ENCODE data around the gene NTNG1.

The NTNG1 gene

GRCh38 chr1:107344268-107344760, 203.5 kb downstream of the NTNG1 start:
- no peak for DNase-seq

DNA sequence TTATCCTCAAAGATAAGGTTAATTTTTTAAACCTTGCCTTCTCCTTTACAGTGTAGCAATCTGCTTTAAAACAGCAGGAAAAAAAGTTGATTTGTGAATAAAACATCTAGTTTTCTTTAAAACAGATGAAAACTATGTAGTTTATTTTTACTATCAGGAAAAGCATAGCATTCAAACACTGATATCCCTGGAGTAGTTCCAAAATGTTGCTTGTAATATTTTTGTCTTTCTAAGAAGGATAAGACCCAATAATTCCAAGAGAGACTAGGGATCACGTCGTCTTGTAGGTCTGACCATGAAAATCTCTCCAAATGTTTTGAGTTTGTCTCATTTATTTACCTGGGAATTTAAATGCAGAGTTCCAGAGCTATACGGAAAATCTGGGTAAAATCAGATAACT, 204.0 kb downstream of the NTNG1 start:
- DNase-seq = no peak

- no peak for DNase-seq
These were observed 212.0 kb downstream of the NTNG1 start for GRCh38 chr1:107352850-107353249.

DNA sequence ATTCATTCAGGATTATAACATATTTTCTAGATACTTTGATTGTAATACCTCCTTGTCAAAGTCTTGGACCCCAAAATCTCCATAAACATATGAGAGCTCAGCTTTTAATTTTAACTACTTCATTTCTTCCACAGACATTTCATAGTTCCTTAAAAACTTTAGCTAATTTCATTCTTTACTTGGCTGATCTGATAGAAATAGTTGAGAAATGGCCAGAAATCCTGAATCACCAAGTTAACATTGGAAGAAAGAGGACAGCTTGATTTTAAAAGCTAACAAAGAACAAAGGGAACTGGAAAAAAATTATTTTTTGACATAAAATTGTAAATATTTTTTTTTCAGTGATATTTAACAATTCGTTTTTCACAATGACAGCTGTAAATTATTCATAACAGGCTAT, 216.5 kb downstream of the NTNG1 start:
- DNase-seq = no peak

DNA sequence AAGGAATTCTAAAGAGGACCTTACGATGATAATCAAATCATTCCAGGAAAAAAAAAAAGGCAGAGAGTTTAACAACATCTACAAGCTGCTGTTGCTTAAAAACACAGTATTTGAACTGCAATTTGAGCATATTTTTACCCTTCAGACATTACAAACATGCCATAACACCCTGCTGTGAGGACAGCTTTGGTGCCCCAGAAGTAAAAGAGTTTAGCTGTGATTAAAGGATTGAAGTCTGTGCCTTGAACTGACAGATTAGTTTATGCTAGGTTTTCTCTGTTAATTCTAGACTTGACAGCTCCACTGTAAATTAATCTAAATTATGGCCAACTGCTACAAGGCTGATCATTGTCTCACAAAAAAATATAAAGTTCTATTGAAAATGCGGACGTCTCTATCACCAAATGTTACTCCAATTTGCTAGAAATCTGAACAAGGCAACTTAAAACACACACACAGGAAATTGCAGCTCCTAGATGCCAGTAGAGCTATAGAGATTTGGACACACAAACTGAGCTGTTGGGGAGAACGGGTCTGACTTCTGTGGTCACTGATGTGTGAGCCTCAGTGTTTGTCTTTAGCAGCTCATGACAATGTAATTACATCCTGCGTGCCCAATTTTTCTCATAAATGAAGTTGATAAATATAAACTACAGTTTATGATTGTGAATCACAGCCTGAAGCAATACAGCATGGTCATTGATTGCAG, 217.9 kb downstream of the NTNG1 start:
- DNase-seq = no peak

DNA sequence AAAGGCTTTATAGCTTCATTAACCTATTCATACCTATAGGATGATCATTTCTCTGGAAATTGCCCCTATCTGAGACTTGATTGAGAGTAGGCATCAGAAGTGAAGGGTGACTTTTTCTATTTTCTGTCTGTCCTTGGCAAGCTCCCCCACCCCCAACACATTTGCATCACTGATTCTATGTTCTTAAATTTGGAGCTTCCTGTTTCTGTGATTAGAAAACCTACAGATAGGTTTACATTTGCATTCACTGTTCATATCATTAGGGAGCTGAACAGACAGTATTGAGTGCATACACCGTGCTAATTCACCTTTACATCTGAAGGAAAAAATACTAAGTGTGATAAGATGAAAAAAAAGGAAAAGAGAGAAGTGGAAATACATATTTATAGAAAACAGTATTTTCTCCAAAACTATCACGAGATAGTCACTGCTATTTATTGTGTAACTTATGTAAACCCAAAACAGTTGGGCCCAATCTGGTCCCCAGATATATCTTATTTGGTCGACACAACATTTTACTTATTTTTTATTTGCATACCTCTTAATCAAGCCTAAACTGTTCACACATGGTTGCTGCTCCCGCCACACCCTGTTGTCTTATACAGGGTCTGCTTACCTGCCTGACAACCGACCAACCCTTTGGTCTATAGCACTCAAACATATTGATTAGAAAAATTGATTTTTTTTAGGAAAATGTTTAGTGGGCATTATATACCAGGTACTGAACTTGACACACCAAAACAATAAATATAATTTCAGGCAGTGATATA, 218.8 kb downstream of the NTNG1 start:
- no peak for DNase-seq

DNA sequence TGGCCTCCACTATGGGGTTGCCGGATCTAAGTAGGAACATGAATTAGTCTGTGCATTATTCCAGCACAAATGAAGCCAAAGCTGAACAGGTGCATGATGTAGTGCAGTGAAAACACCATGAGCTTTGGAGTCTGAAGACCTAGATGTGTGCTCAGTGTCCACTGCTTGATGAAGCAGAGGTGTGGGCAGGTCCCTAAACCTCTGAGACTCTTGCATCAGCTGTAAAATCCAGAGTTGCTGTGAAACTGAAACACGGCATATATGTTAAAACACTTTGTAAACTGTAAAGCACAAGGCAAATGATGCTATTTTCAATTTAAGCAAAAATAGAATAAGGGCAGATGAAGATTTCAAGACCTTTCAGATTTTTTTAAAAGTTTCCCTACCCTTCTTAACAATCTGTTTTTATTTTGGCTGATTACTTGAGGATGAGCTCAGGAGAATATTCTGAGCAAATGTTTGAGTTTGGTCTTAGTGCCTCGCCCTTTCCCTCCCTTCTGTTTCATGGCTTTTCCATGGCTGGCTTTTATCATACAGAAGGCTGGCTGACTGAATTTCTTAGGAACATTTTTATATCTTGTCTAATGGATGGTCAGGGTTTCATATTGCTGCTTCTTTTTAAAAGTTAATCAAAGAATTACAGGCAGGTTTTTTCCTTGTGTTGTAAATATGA, 221.8 kb downstream of the NTNG1 start:
- DNase-seq = no peak

DNA sequence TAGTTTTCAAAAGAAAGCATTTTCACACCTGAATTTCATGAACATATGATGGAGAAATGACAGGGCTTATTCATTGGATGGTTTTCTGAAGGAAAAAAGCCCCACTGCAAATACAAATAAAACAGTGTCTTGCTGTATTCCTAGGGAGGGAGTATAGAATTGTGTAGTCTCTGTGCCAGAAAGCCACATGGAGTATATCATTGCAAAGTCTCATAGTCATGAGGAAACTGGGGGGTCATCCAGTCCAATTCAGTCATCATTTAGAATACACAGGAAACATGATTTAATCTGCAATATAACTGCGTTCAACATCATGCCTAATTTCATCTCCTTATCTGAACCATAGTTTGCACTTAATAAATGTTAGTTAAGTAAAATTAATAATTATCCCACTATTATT, 222.3 kb downstream of the NTNG1 start:
- no peak for DNase-seq

DNA sequence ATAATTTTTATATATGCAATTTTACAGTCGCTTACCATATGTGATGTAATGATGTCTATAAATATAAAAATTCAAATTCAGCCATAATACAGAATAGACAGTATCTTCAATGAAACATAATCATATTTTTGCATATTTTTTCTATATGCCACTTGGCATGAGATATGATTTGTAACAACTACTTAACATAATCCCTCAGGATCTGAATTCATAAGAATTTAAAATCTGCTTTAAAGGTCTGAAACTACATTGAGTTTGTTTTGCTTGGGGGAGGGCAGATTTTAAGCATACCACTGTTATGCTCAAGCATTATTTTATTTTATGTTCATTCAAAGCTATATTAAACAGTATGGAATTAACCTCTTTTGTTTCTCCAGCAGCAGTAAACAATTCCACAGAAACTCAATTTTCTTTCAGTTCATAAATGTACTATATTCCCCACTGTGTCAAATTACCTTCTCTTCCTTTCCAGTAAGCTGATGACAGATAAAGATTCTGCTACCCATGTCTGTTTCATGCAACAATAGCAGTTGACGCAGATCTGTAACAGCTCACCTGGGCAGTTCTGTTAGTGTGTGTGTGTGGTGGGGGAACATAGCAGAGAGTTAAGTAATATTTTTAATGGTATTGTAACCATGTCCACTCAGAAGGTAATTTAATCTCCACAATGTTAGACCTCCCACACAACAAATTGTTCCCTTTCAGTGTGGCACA, 224.8 kb downstream of the NTNG1 start:
- no peak for DNase-seq

DNA sequence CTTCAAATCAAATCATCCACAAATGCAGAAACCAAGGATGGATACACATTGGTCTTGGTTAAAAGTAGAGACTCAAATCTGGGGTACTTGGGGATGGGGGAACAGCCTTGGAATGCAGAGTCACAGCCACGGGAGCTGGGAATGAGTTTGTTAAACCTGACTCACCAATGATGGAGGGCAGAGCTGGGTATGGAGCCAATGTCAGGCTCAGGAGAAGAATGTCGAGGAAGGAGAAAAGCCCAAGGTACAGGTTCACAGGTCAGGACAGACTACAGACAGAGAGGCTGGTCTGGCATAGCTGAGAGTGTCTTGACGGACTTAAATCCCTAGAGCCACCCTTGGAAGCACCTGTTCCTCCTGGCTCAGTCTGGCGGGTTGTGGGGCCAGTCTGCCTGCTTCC, 237.6 kb downstream of the NTNG1 start:
- DNase-seq = no peak

- DNase-seq = no peak
These were observed 238.0 kb downstream of the NTNG1 start for GRCh38 chr1:107378866-107379265.

DNA sequence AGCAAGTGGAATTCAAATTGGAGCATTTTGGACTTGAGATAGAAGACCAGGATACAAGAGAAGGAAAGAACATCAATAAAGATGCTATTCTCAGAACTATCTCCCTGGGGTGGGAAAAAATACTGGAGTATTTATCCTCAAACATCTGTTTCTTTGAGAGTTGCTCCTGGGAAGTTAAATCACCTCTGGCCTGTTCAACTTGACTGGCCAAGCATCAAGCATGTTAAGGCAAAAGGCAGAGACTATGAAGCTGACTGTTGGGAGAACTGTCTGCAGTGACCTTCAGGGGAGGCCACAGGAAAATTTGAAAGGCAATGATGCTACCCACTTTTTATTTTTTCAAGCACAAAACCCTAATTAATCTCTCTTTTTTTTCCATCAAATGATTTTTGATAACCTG, 239.0 kb downstream of the NTNG1 start:
- DNase-seq = no peak

- DNase-seq = no peak
These were observed 248.9 kb downstream of the NTNG1 start for GRCh38 chr1:107389410-107390396.

- DNase-seq = no peak
These were observed 253.5 kb downstream of the NTNG1 start for GRCh38 chr1:107394301-107394700.

DNA sequence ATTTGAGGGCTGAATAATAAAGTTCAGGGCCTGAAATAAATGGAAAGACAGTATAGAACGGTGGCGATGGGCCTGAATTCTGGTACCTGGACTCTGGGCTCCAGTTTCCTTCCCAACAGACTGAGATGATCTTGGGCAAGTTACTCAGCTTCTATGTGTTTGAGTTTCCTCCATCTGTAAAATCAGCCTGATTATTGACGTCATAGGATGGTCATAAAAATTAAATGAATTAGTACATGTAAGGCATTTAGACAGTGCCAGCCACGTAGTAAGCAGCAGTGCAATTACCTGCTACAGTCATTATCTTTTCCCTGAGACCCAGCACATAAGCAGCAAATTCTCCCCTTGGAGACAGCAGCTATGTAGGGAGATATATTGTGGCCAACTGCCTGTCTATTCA, 260.9 kb downstream of the NTNG1 start:
- DNase-seq = no peak

DNA sequence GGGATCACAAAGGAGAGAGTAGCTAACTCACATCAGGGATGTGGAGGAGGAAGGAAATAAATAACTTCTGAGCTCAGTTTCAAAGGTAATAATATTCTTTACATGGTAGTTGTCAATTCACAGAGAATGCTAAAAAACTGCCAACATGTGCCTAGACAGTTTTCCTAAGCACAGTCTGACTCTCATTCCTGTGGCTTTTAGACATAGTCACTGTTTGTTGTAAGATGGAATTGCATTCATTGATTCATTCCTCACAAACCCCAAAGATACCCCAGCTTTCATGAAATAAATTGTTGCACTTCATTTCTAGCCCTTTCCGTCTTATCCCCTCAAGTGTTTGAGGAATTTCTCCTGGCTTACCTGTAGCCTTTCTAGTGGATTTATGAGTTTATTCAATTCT, 263.9 kb downstream of the NTNG1 start:
- DNase-seq = no peak

- no peak for DNase-seq
These were observed 264.4 kb downstream of the NTNG1 start for GRCh38 chr1:107405236-107405635.

GRCh38 chr1:107407011-107407410, 266.2 kb downstream of the NTNG1 start:
- no peak for DNase-seq

DNA sequence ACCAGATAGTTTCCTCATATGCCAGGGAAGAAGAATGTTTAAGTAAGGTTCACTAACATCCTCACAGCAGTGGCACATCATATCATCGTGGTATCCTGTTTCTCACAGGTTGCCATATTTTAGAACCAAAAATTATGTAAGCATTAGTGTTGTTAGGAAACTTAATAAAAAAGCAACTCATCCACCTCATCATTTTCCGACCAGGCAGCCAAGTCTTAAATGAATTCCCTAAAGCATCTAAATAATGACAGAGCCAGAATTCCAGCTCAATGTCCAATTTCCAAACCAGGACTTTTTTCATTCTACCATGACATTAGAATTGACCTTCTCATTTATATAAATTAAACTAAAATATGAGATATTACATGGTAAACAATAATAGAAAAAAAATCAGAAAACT, 272.7 kb downstream of the NTNG1 start:
- DNase-seq = no peak

- no peak for DNase-seq
These were observed 273.1 kb downstream of the NTNG1 start for GRCh38 chr1:107413951-107414350.

- DNase-seq = no peak
These were observed 273.7 kb downstream of the NTNG1 start for GRCh38 chr1:107414550-107414949.

- DNase-seq = no peak
These were observed 274.4 kb downstream of the NTNG1 start for GRCh38 chr1:107415241-107415640.
